OCI-LY7 (cell line): ENCODE results near the gene CXCL8.

Experiments used
- EZH2phosphoT487 ChIP-seq: fragments of 200-600 bp; sonication (generic); IDR thresholded peaks from 2 replicates; pipeline ENCODE4 v1.6.1; 2018; ENCODE audit warnings: low read depth, borderline replicate concordance, mild to moderate bottlenecking, mixed run types, antibody characterized with exemption, low read length, moderate library complexity, mixed read lengths
- TF ChIP-seq, protein P1 (sequence below): fragments of 200-600 bp; sonication (generic); conservative IDR thresholded peaks from 2 replicates; pipeline ENCODE4 v1.5.1; 2014; ENCODE audit warnings: mild to moderate bottlenecking, antibody characterized with exemption, low read length, moderate library complexity, mixed read lengths

DNA sequence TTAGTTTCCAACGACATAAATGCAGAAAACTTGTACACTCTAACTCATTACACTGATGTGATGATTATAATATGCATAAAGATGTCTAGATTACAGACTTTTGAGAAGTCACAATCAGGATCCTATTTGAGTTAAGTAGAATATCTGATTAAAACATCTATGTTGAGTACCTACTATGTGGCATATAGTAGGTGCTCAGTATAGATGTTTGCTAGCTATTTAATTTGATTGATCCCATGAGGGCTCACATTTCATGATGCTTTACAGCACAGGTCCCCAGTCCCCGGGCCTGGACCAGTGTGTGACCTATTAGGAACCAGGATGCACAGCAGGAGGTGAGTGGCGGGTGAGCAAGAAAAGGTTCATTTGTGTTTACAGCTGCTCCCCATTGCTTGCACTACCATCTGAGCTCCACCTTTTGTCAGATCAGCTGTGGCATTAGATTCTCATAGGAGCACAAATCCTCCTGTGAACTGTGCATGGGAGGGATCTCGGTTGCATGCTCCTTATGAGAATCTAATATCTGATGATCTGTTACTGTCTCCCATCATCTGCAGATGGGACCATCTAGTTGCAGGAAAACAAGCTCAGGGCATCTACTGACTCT lies 33.0 kb upstream of the CXCL8 start:
- TF ChIP-seq, protein P1, sequence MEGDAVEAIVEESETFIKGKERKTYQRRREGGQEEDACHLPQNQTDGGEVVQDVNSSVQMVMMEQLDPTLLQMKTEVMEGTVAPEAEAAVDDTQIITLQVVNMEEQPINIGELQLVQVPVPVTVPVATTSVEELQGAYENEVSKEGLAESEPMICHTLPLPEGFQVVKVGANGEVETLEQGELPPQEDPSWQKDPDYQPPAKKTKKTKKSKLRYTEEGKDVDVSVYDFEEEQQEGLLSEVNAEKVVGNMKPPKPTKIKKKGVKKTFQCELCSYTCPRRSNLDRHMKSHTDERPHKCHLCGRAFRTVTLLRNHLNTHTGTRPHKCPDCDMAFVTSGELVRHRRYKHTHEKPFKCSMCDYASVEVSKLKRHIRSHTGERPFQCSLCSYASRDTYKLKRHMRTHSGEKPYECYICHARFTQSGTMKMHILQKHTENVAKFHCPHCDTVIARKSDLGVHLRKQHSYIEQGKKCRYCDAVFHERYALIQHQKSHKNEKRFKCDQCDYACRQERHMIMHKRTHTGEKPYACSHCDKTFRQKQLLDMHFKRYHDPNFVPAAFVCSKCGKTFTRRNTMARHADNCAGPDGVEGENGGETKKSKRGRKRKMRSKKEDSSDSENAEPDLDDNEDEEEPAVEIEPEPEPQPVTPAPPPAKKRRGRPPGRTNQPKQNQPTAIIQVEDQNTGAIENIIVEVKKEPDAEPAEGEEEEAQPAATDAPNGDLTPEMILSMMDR: no peak
- no peak for TF ChIP-seq EZH2phosphoT487
